ENCODE results near the gene FBN1.

Gene FBN1

GRCh38 chr15:48622237-48622636 is 23.3 kb downstream of the FBN1 start:
- DNase-seq (ENCODE audit: low read depth): no peak

GRCh38 chr15:48619446-48619845 is 26.1 kb downstream of the FBN1 start:
- no peak for DNase-seq (ENCODE audit: low read depth)

DNA sequence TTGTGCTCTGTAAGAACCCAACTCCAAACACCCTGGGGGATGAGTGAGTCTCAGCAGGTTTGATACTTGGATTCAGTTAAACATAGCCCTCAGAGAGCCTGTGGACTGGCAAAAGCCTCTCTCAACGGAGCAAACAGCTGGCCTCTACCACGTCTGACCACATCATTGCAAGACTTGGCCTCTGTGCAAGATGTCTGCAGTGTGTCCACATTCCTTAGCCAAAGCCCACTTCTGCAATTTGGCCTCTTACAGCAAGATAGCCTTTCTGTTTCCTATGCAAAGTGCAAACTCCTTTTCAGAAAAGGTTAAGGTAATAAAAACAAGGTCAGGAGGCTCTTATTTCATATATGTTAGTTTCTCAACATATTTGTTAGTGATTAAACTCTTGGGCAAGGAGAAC is 27.9 kb downstream of the FBN1 start:
- peak; percentile 97 for DNase-seq (ENCODE audit: low read depth)

DNA sequence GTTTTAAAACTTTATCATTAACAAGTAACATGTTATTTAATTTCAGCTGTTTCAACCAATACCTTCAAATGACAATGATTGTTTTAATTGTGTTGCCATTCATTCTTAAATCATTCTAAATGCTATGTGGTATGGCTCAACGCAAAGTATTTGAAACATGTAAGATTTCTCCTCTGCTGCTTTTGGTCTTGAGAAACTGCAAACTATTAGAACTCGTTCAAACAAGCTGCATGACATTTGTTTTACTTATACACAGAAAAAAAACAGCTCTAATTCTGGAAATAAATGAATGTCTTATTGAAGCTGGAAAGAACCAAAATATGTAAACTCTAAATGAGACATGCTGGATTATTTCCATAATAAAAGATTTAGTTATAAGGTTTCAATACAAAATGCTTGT is 29.3 kb downstream of the FBN1 start:
- DNase-seq (ENCODE audit: low read depth): peak; percentile 81

- DNase-seq (ENCODE audit: low read depth): no peak
Measured at GRCh38 chr15:48614051-48614450, 31.5 kb downstream of the FBN1 start.

GRCh38 chr15:48609486-48609885 is 36.0 kb downstream of the FBN1 start:
- no peak for DNase-seq (ENCODE audit: low read depth)

DNA sequence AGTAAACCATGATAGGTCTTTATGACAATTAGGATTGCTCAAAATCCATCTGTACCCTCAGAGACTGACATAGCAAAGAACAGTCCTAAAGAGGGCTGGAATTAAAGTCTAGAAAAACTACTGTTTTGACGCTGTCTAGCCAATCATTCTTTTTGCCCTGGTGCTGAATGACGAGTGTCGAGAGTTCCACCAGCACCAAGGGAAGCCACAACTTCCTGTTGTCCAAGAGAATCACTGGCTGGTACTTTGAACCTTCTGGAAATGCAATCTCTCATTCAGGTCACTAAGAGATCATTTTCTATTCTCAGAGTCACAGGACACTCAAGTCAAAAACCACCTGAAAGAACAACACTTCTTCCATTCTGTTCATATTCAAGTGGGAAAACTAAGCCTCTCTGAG is 37.7 kb downstream of the FBN1 start:
- no peak for DNase-seq (ENCODE audit: low read depth)

GRCh38 chr15:48604567-48604966 is 40.9 kb downstream of the FBN1 start:
- no peak for DNase-seq (ENCODE audit: low read depth)

DNA sequence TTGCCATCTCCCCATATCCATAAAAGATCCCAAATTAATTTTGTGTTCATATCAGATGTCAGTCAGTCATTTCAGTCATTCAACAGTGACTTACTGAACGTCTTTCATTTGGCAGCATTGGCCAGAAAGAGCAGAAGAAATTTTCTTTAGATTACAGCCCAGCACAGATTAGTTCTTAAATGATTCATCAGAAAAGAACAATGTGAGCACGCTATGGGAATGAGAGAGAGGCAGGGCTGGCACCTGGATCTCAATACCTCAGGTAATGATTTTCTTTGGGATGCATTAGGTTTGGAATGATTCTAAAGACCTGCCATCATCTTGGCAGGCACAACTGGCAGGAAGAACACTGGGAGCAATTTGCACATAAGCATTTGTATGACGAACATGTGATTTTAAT is 41.6 kb downstream of the FBN1 start:
- DNase-seq (ENCODE audit: low read depth): peak; percentile 36

- peak; percentile 40 for DNase-seq (ENCODE audit: low read depth)
Measured at GRCh38 chr15:48603123-48603500, 42.4 kb downstream of the FBN1 start.

GRCh38 chr15:48602358-48603122 is 43.0 kb downstream of the FBN1 start:
- peak; percentile 86 for DNase-seq (ENCODE audit: low read depth)

GRCh38 chr15:48601095-48601494 is 44.4 kb downstream of the FBN1 start:
- DNase-seq (ENCODE audit: low read depth): no peak

- no peak for DNase-seq (ENCODE audit: low read depth)
Measured at GRCh38 chr15:48596841-48597240, 48.7 kb downstream of the FBN1 start.

DNA sequence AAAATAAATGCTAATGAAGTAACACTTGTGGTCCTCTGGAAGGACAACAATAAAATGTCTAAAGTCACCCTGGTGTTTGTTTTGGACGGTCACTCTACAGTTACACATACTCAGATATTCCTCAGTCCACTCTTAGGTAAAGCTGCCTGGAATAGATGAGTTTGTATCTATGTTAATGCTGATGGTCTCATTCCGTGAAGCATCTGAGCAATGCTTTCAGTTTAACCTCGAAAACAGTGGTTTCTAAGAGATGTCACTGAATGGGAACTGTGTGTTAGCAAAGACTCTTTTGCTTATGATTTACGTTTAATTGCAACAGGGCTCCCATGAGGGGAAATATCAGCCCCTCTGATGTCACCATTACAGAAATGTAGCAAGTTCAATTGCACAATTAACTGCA is 49.1 kb downstream of the FBN1 start:
- DNase-seq (ENCODE audit: low read depth): no peak

GRCh38 chr15:48595981-48596380 is 49.5 kb downstream of the FBN1 start:
- no peak for DNase-seq (ENCODE audit: low read depth)

- DNase-seq (ENCODE audit: low read depth): no peak
Measured at GRCh38 chr15:48592933-48593332, 52.6 kb downstream of the FBN1 start.

- DNase-seq (ENCODE audit: low read depth): peak; percentile 100
Measured at GRCh38 chr15:48592221-48592731, 53.2 kb downstream of the FBN1 start.

DNA sequence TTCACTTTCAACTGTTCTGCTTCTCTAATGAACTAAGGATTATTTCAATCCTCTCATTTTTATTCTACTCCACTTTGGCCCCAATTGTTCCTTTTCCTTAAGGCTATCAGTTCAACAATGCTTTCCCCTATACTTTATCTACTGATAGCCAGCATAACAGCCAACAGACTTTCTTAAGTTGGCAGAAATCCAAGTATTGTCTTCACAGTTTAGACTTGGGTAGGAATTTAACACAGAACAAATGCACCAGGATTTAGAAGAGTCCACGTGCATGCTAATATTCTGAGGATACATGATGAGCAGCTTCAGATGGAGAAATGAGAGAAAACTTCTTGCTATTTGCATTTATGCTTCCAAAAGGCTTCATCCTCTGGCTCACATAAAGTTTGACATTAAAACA is 54.8 kb downstream of the FBN1 start:
- no peak for DNase-seq (ENCODE audit: low read depth)

DNA sequence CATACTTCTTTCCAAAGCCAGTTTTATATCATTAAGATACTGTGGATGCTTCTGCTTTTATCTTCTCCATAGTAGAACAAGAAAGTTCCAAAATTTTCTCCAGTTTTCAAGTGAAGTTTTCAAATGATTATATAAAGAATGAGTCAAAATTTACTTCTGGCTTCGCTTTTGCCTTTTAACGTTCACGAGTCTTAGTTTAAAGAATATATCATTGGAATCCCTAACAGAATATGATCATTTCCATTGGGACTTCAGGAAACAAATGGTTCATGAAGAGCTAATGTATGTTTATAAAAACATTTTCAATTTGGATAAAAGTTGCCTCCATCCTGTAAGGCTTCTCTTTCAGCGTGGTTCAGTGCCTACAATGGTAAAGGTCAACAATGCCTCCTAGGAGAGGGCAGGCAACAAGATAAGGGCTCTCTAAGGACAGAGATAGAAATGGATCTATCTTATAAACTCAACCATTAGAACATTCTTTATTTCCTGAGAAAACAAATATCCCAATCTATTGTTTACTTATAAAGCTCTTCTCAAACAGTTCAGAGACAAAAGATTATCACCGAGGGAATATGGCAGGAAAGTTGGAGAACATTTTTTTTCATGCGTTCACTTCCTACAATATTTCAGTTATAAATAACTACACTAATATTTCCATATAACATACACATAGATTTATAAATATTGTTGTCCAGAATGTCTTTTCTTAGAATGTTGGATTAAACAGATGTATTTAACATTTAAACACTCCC is 60.5 kb downstream of the FBN1 start:
- no peak for DNase-seq (ENCODE audit: low read depth)

DNA sequence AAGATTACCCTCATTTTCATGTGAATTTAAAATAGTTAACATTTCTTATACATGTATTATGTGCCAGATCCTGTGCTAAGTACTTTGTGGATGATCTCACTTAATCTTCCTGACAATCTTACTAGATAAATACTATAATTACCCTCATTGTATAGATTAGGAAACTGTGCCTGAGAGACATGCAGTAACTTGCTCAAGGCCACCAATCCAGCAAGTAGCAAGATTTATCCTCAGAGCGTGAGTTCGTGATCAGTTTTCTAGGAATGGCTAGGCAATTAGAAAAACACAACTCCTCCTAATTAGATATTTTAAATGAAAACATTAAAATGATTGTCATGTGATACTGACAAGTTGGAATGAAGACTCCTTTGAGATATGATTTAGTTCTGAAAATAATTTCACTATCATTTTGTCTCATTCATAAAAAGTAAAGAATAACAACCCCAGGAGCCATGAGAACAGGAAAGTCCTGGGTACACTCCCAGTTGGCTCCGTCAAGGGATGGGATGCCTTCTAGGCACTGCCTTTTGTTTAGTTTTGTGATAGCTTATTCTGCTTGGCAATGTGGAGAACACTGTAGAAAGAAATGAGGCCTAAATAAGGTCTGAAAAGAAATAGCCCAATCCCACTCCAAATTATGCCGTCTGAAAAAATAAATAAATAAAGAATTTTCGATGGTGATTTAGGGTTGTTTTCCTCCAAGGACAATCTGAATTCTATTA is 61.3 kb downstream of the FBN1 start:
- no peak for DNase-seq (ENCODE audit: low read depth)

GRCh38 chr15:48582452-48583247 is 62.9 kb downstream of the FBN1 start:
- peak; percentile 59 for DNase-seq (ENCODE audit: low read depth)

GRCh38 chr15:48581219-48581618 is 64.3 kb downstream of the FBN1 start:
- DNase-seq (ENCODE audit: low read depth): no peak

Data from iris pigment epithelial cell (primary cell).